Measurements from ENCODE around the gene KRT40. TPM values are rescaled to one million over a fixed set of nuclear protein-coding genes. Genes with fewer than 3 reads are reported as not detected.
A peak's percentile ranks its signal among the peaks of the same experiment; 100 is the strongest.

KRT40 gene
- total and polyA plus RNA-seq, 2 experiments from 2014 or later, result 0.33 TPM; not detected in 1

GRCh38 chr17:40963838-40964237 lies 20.3 kb downstream of the KRT40 start:
- Histone ChIP-seq H3K4me3 (no peak overlapping the region), H3K9me3 (ENCODE audit: low read depth) (no peaks in the 10 kb centered on the region), H4K20me1 (ENCODE audit: insufficient read depth, poor library complexity, severe bottlenecking) (no peaks in the 10 kb centered on the region), H2AFZ (no peak overlapping the region), H3K27ac (no peak overlapping the region), H3K9me2 (replicated peaks; ENCODE audit: insufficient read depth) (no peaks in the 10 kb centered on the region), H3K4me2 (no peak overlapping the region), H3K36me3 (replicated peaks; ENCODE audit: insufficient read depth, low read depth) (no peaks in the 10 kb centered on the region), H3K79me2 (no peaks in the 10 kb centered on the region), H3K27me3 (no peaks in the 10 kb centered on the region), H3K4me1 (ENCODE audit: insufficient read depth) (no peaks in the 10 kb centered on the region)
- peak; percentile 34 for TF ChIP-seq CTCF (IDR thresholded peaks at IDR 0.05; ENCODE audit: poor library complexity)
- no peak for TF ChIP-seq EZH2 (IDR thresholded peaks at IDR 0.05; ENCODE audit: borderline replicate concordance)
- no peak for TF ChIP-seq EZH2phosphoT487 (IDR thresholded peaks at IDR 0.05; ENCODE audit: low read depth, severe bottlenecking, unreplicated experiment)
- 81% methylated on average over 1 of the region's 1 CpG for WGBS (ENCODE audit: low lambda C conversion rate, missing lambda C conversion rate)
- DNase-seq (ENCODE audit: low spot score), result no peak

GRCh38 chr17:40962059-40962561 lies 22.0 kb downstream of the KRT40 start:
- Histone ChIP-seq H3K4me2 (no peak overlapping the region), H3K4me1 (ENCODE audit: insufficient read depth) (peaks cover 6% of the 10 kb centered on the region), H3K9me2 (replicated peaks; ENCODE audit: insufficient read depth) (no peaks in the 10 kb centered on the region), H3K36me3 (replicated peaks; ENCODE audit: insufficient read depth, low read depth) (no peaks in the 10 kb centered on the region), H3K27ac (no peak overlapping the region), H4K20me1 (ENCODE audit: insufficient read depth, poor library complexity, severe bottlenecking) (no peaks in the 10 kb centered on the region), H3K79me2 (no peaks in the 10 kb centered on the region), H3K9me3 (ENCODE audit: low read depth) (no peaks in the 10 kb centered on the region), H2AFZ (no peak overlapping the region), H3K4me3 (no peak overlapping the region), H3K27me3 (no peaks in the 10 kb centered on the region)
- 95% methylated on average over 4 of the region's 4 CpGs for WGBS (ENCODE audit: low lambda C conversion rate, missing lambda C conversion rate)
- DNase-seq (ENCODE audit: low spot score), result no peak
- no peak for TF ChIP-seq EZH2phosphoT487 (IDR thresholded peaks at IDR 0.05; ENCODE audit: low read depth, severe bottlenecking, unreplicated experiment)
- TF ChIP-seq CTCF (IDR thresholded peaks at IDR 0.05; ENCODE audit: poor library complexity), result no peak
- TF ChIP-seq EZH2 (IDR thresholded peaks at IDR 0.05; ENCODE audit: borderline replicate concordance), result no peak

- DNase-seq (ENCODE audit: low spot score), result no peak
- Histone ChIP-seq H3K9me2 (replicated peaks; ENCODE audit: insufficient read depth) (no peaks in the 10 kb centered on the region), H3K36me3 (replicated peaks; ENCODE audit: insufficient read depth, low read depth) (no peaks in the 10 kb centered on the region), H3K27ac (no peak overlapping the region), H3K9me3 (ENCODE audit: low read depth) (no peaks in the 10 kb centered on the region), H3K4me1 (ENCODE audit: insufficient read depth) (peaks cover 11% of the 10 kb centered on the region), H2AFZ (no peak overlapping the region), H3K4me2 (no peak overlapping the region), H3K4me3 (no peak overlapping the region), H3K27me3 (no peaks in the 10 kb centered on the region), H4K20me1 (ENCODE audit: insufficient read depth, poor library complexity, severe bottlenecking) (no peaks in the 10 kb centered on the region), H3K79me2 (no peaks in the 10 kb centered on the region)
- TF ChIP-seq EZH2phosphoT487 (IDR thresholded peaks at IDR 0.05; ENCODE audit: low read depth, severe bottlenecking, unreplicated experiment) (no peak), CTCF (IDR thresholded peaks at IDR 0.05; ENCODE audit: poor library complexity) (no peak), EZH2 (IDR thresholded peaks at IDR 0.05; ENCODE audit: borderline replicate concordance) (no peak)
- WGBS (ENCODE audit: low lambda C conversion rate, missing lambda C conversion rate), result 64% methylated on average over 1 of the region's 1 CpG
Measured at GRCh38 chr17:40961591-40961990, 22.5 kb downstream of the KRT40 start.

DNA sequence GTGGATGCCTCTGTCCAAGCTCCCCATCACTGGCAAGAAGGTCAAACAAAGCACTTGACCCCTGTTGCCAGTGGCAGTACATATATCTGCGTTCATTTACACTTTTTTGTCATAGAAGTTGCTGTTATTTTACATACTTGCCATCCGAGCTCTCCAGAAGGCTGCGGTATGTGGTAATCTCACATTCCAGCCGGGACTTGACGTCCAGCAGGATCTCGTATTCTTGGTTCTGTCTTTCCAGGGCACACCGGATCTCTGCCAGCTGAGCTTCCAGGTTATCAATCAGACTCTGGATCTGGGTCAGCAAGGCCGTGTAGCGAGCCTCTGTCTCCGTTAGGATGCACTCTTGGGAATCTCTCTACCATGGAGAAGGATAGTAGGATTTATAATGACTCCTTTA lies 24.0 kb downstream of the KRT40 start:
- Histone ChIP-seq H3K9me3 (ENCODE audit: low read depth) (no peaks in the 10 kb centered on the region), H3K27me3 (no peaks in the 10 kb centered on the region), H3K4me2 (no peak overlapping the region), H3K27ac (no peak overlapping the region), H3K9me2 (replicated peaks; ENCODE audit: insufficient read depth) (no peaks in the 10 kb centered on the region), H4K20me1 (ENCODE audit: insufficient read depth, poor library complexity, severe bottlenecking) (no peaks in the 10 kb centered on the region), H3K79me2 (no peaks in the 10 kb centered on the region), H3K4me1 (ENCODE audit: insufficient read depth) (peaks cover 15% of the 10 kb centered on the region), H3K4me3 (no peak overlapping the region), H3K36me3 (replicated peaks; ENCODE audit: insufficient read depth, low read depth) (no peaks in the 10 kb centered on the region), H2AFZ (no peak overlapping the region)
- TF ChIP-seq EZH2 (IDR thresholded peaks at IDR 0.05; ENCODE audit: borderline replicate concordance), result no peak
- no peak for TF ChIP-seq CTCF (IDR thresholded peaks at IDR 0.05; ENCODE audit: poor library complexity)
- DNase-seq (ENCODE audit: low spot score), result no peak
- WGBS (ENCODE audit: low lambda C conversion rate, missing lambda C conversion rate), result 63% methylated on average over 10 of the region's 10 CpGs

All from hepatocyte (in vitro differentiated cells).